PC-9 (cell line): Measurements from ENCODE around the gene PHYKPL. TPM values are rescaled to one million over a fixed set of nuclear protein-coding genes. Genes with fewer than 3 reads are reported as not detected.

Experiments
- BruUV-seq: library from RNA; stranded (reverse); fragments of 400-500 nt; replicated peaks from 2 replicates; lab custom pipeline; 2021; lab: Mats Ljungman, UMichigan
- CTCF ChIA-PET: fragments of 300-600 bp; sonication (Branson Sonifier 250); formaldehyde crosslinking; loops from one replicate; lab custom pipeline; 2022; ENCODE audit warnings: antibody characterized with exemption; lab: Charles Lee
- POLR2A ChIA-PET: fragments of 300-600 bp; sonication (Branson Sonifier 250); formaldehyde crosslinking; loops from one replicate; lab custom pipeline; 2022; ENCODE audit warnings: antibody characterized with exemption; ENCODE audit not compliant: unreplicated experiment; lab: Charles Lee
- DNase-seq, 2 experiments: peaks; one replicate each; pipeline versions ENCODE4 v3.0.0 to v3.0.0-alpha.2; 2015 to 2022; ENCODE audit warnings: mixed read lengths in 1 of 2
- H2AFZ ChIP-seq: fragments of 200-600 bp; sonication (generic); 2 replicates; pipeline ENCODE4 v1.8.1; 2017; ENCODE audit warnings: antibody characterized with exemption
- H3F3A ChIP-seq: fragments of 200-600 bp; sonication (generic); 2 replicates; pipeline ENCODE4 v1.8.1; 2017; ENCODE audit warnings: antibody characterized with exemption, mild to moderate bottlenecking, low read depth; ENCODE audit not compliant: insufficient read depth
- H3K27ac ChIP-seq: fragments of 200-600 bp; sonication (generic); 2 replicates; pipeline ENCODE4 v1.6.1; 2016; ENCODE audit warnings: mixed run types
- H3K27me3 ChIP-seq: fragments of 200-600 bp; sonication (generic); 2 replicates; pipeline ENCODE4 v1.6.1; 2016; ENCODE audit warnings: low read depth, mixed run types; ENCODE audit not compliant: insufficient read depth
- H3K36me3 ChIP-seq: fragments of 200-600 bp; sonication (generic); 2 replicates; pipeline ENCODE4 v1.6.1; 2016; ENCODE audit warnings: low read depth, mixed run types
- H3K4me1 ChIP-seq: fragments of 200-600 bp; sonication (generic); replicated peaks from 2 replicates; pipeline ENCODE4 v1.6.1; 2016; ENCODE audit warnings: mixed run types; ENCODE audit not compliant: insufficient read depth
- H3K4me2 ChIP-seq: fragments of 200-600 bp; sonication (generic); 2 replicates; pipeline ENCODE4 v1.6.1; 2017; ENCODE audit warnings: mixed run types
- H3K4me3 ChIP-seq: fragments of 200-600 bp; sonication (generic); 2 replicates; pipeline ENCODE4 v1.6.1; 2016; ENCODE audit warnings: mixed run types
- H3K79me2 ChIP-seq: fragments of 200-600 bp; sonication (generic); 2 replicates; pipeline ENCODE4 v1.6.1; 2017; ENCODE audit warnings: low read depth, mixed run types
- H3K9me2 ChIP-seq: fragments of 200-600 bp; sonication (generic); 2 replicates; pipeline ENCODE4 v1.8.1; 2017; ENCODE audit warnings: mild to moderate bottlenecking; ENCODE audit not compliant: insufficient read depth
- H3K9me3 ChIP-seq: fragments of 200-600 bp; sonication (generic); 2 replicates; pipeline ENCODE4 v1.8.1; 2016; ENCODE audit warnings: low read depth; ENCODE audit not compliant: insufficient read depth
- H4K20me1 ChIP-seq: fragments of 200-600 bp; sonication (generic); 2 replicates; pipeline ENCODE4 v1.8.1; 2017; ENCODE audit not compliant: insufficient read depth
- CTCF ChIP-seq: fragments of 200-600 bp; sonication (generic); conservative IDR thresholded peaks from 2 replicates; pipeline ENCODE4 v1.6.1; 2017; ENCODE audit warnings: mixed run types, antibody characterized with exemption, mild to moderate bottlenecking, moderate library complexity
- EZH2 ChIP-seq: fragments of 200-600 bp; sonication (generic); IDR thresholded peaks from 2 replicates; pipeline ENCODE4 v1.8.0; 2017; ENCODE audit warnings: antibody characterized with exemption, low read depth
- intact Hi-C: fragments of 100-400 bp; cut with micrococcal nuclease; formaldehyde crosslinking; loops from one replicate; pipeline ENCODE4 v1.10.0; 2022; ENCODE audit not compliant: unreplicated experiment
- total RNA-seq: library from RNA; stranded (reverse); gene quantifications from 2 replicates; pipeline ENCODE4 v1.2.3, GENCODE V29; 2021

PHYKPL gene
- total RNA-seq, 1 experiment from 2014 or later = 73.7 TPM

DNA sequence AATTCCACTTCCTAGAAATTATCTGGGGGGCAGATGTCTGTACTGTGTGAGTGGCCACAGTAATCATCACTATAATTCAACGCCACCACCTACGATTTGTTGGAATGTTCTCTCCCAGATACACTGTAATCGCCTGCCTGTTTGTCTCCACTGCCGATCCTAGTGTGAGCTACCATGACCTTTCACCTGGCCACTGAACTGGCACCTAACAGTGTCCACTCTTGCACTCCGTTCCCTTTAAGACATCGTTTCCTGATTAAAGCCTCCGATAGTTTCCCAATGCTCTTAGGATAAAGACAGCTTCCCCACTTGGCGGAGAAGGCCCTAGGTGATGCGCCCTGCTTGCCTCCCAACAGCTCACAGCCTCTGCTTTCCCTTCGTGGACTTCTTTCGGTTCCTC lies 4.0 kb downstream of the PHYKPL start:
- no peaks in the 10 kb centered on the region for H3K9me3 ChIP-seq
- ChIA-PET POLR2A (no interaction called here), CTCF (no interaction called here)
- H3K4me2 ChIP-seq = no peak overlapping the region
- intact Hi-C loops = no loop called here
- H3K9me2 ChIP-seq = no peaks in the 10 kb centered on the region
- H3K36me3 ChIP-seq = peaks cover 17% of the 10 kb centered on the region
- no peak for TF ChIP-seq CTCF
- TF ChIP-seq EZH2 = no peak
- H3K79me2 ChIP-seq = peaks cover 35% of the 10 kb centered on the region
- H4K20me1 ChIP-seq = peaks cover 22% of the 10 kb centered on the region
- H3K4me1 ChIP-seq = peaks cover 15% of the 10 kb centered on the region
- H2AFZ ChIP-seq = no peak overlapping the region
- H3K27me3 ChIP-seq = no peaks in the 10 kb centered on the region
- H3F3A ChIP-seq = peaks cover 15% of the 10 kb centered on the region
- no peak overlapping the region for H3K27ac ChIP-seq
- no peak for DNase-seq
- no TSS peak for BruUV-seq
- H3K4me3 ChIP-seq = no peak overlapping the region

DNA sequence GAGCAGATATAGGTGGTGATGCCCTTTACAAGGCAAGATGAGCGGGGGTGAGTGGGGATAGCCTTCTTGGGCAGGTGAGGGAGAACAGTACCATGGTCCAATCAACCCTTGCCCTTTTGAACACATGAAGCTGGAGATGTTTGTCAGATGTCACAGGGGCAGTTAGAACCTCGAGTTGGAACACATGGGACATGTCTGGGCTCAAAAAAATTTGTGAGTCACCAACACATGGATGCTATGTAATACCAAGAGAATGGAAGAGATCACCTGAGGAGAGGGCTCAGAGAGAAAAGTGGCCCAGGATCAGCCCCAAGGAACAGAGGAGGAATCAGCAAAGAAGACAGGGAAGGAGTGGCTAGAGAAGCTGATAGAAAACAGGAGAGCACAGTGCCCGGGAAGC lies 4.7 kb downstream of the PHYKPL start:
- Histone ChIP-seq H3K27me3 (no peaks in the 10 kb centered on the region), H3K9me3 (no peaks in the 10 kb centered on the region), H3K79me2 (peaks cover 35% of the 10 kb centered on the region), H3K27ac (no peak overlapping the region), H3K4me2 (no peak overlapping the region), H3K4me3 (no peak overlapping the region), H3F3A (peaks cover 12% of the 10 kb centered on the region), H3K9me2 (no peaks in the 10 kb centered on the region), H4K20me1 (peaks cover 29% of the 10 kb centered on the region), H3K36me3 (peaks cover 17% of the 10 kb centered on the region), H3K4me1 (peaks cover 15% of the 10 kb centered on the region), H2AFZ (no peak overlapping the region)
- ChIA-PET POLR2A (no interaction called here), CTCF (no interaction called here)
- intact Hi-C loops = no loop called here
- no peak for DNase-seq
- TF ChIP-seq CTCF = no peak
- BruUV-seq = no TSS peak

DNA sequence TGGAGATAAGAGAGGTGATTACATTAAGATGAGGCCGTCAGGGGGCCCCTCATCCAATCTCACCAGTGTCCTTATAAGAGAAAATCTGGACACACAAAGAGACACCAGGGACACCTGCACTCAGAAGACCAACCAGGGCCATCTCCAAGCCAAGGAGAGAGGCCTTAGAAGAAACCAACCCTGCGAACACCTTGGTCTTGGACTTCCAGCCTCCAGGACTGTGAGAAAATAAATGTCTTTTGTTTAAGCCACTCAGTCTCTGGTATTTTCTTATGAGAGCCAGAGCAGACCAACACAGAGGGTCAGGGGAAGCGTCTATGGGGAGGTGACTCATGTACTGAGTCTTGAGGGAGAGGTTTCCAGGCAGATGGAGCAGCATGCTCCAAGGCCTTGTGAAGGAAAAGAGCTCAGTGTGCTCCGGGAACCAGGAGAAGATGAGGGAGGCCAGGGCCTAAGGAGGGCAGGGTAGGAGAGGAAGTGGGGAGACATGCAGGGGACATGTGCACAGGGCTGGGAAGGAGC lies 5.4 kb downstream of the PHYKPL start:
- Histone ChIP-seq H2AFZ (no peak overlapping the region), H4K20me1 (peaks cover 29% of the 10 kb centered on the region), H3K36me3 (peaks cover 17% of the 10 kb centered on the region), H3K79me2 (peaks cover 35% of the 10 kb centered on the region), H3F3A (peaks cover 6% of the 10 kb centered on the region), H3K27me3 (no peaks in the 10 kb centered on the region), H3K4me2 (no peak overlapping the region), H3K4me3 (no peak overlapping the region), H3K9me3 (no peaks in the 10 kb centered on the region), H3K4me1 (peaks cover 15% of the 10 kb centered on the region), H3K27ac (no peak overlapping the region), H3K9me2 (no peaks in the 10 kb centered on the region)
- TF ChIP-seq EZH2 = no peak
- TF ChIP-seq CTCF = no peak
- ChIA-PET POLR2A (no interaction called here), CTCF (no interaction called here)
- DNase-seq = no peak
- intact Hi-C loops = no loop called here
- no TSS peak for BruUV-seq
